ENCODE data around the gene ESYT2.

- TF ChIP-seq POLR2A (IDR thresholded peaks at IDR 0.05) (no peak), CTCF (IDR thresholded peaks at IDR 0.05) (no peak)
These were observed 68.4 kb downstream of the ESYT2 start for GRCh38 chr7:158760936-158761335.

Data from uterus (tissue), 2 donors.